T-helper 2 cell (primary cell): Measurements from ENCODE around the gene HEXD.
A peak's percentile ranks its signal among the peaks of the same experiment; 100 is the strongest.
"Not testable (repeated sequence)": the region's sequence is repeated elsewhere in the genome, so short reads cannot be mapped to it uniquely, and the experiment has no call there.

Experiments
- DNase-seq, 5 experiments: peaks; one replicate each; pipeline versions ENCODE4 v3.0.0 to v3.0.0-alpha.2; 2012 to 2022

Gene HEXD

DNA sequence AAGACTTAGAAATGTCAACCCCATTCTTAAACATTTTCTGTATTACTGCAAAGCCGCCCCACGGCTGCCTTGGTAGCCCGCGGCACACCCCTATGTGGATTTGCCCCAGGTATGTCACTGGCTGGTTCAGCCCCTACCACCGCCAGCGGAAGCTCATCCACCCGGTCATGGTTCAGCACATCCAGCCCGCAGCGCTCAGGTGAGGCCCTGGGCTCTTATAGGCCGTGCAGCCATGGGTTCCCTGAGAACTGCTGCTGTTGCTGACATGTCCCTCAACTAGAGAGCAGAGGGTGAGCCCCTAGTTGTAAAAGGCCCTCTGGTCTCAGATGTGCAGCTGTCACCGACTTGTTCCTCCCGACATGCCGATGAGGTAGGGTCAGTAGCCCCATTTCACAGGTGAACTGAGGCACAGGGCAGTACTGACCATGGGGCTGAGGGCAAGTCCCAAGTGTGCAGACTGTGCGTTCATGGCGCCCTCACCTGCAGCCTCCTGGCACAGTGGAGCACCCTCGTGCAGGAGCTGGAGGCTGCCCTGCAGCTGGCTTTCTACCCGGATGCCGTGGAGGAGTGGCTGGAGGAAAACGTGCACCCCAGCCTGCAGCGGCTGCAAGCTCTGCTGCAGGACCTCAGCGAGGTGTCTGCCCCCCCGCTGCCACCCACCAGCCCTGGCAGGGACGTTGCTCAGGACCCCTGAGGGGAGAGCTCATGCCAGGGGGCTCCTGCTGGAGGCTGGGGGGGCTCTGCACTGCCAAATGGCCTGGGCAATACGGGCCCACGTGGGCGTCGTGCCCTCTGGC lies 23.7 kb downstream of the HEXD start:
- no peak for DNase-seq

DNA sequence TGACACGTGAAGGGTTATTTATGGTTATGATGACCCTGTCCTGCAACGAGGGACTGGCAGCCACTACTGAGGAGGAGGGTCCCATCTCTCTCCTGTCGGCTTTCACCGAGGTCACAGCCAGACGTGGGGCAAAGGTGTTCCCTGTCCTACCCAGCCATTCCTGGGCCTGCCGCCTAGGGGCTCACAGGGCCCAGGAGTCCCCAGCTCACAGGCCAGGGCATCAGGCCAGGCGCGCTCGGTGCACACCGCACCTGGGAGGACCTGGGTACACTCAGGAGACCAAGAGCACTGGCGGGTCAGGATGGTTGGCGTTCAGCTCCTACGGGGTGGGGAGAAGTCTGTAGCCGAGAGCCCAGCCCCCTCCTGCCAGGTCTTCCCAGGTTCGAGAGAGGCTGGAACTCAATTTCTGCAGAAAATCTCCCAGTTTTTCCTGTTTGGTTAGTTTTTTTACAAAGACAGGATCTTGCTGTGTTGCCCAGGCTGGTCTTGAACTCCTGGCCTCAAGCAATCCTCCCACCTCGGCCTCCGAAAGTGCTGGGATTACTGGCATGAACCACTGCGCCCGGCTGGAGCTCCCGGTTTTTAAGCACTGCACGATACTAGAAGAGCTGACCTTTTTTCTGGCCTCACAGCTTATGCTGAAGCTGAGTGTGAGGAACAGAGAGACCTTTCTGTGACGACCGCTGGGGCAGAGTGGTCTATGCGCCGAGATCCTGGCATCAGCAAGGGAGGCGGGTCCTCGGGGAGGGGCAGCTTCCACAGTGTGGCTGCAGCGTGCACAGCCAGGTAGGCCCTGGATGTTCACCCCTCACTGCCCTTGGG lies 24.7 kb downstream of the HEXD start:
- DNase-seq: no peak

DNA sequence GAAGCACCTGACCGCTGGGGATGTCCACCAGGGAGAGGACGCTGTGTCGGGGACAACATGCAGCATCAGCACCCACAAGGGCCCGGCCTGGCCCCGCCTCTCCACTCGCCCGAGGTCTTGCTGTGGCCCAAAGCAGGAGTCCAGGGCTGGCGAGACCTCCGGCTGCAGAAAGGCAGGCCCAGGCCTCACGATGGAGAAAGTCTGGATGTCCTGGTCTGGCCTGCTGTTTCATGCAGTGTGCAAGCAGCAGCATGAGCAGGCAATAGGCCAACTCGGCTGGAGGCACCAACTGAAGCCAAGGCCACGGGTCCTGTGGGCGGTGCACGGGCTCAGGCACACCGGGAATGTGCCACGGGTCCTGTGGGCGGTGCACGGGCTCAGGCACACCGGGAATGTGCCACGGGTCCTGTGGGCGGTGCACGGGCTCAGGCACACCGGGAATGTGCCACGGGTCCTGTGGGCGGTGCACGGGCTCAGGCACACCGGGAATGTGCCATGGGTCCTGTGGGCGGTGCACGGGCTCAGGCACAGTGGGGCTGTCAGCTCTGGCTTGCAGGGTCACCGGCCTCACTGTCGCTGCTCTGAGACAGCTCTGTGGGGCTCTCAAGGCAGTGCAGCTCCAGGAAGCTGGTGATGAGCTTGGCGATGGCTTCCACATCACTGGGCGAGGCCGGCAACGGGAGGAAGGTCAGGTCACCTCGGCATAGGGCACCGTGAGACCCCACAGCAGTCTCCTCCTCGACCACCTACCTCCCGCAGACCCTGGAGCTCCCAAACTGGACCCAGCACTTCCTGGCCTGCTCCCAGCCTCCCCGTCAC lies 25.5 kb downstream of the HEXD start:
- DNase-seq: no peak

DNA sequence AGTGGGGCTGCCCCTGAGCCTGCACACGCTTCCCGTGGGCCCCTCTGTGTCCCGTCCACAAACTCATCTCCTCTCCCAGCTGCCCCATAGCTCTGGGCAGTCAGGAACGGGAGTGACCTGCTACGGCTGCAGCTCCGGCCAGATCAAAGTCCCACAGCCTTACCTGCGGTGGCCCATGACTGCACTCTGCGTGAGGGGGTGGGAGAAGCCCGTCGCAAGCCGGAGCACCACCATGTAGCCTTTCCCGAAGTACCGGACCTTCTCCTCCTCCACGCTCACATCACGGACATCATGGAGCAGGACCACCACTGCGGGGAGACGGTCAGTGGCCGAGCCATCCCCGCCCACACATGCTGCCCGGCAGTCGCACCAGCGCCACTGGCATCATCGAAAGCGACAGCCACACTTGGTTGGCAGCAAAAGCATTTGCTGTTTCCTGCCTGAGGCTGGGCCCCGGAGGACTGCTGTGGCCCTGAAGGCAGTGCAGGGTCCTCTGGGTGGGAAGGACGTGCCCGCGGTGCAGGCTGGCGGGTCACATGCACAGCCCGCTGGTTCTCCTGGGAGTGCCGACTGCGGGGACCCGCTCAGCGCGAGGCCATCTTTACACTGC lies 26.2 kb downstream of the HEXD start:
- no peak for DNase-seq

DNA sequence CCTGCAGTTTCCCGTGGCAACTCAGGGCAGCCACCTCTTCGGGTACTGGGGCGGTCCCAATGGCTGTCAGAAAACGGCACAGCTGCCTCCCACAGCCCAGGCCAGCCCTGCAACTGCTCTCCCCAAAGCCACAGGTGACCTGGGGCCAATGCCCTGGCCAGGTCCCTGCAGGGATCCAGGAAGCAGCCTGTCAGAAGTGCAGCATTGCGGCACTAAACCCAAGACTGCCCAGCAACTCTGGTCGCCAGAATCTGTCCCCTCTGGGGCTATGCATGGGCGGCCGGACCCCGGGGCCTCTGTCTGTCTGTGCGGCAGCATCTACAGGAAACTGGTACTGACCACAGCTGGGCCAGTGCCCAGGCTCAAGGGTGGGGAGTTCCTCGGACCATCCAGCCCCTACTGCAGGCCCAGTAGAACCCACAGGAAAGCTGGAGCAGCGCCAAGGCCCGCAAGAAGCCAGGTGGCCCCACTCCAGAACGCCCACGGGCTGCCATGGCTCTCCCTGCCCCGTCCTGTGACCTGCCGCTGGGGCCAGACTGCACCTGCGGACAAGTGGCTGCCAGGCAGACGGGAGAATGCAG lies 26.9 kb downstream of the HEXD start:
- DNase-seq: no peak

- no peak for DNase-seq
Measured at GRCh38 chr17:82445542-82445941, 27.4 kb downstream of the HEXD start.

GRCh38 chr17:82446124-82446523 lies 28.0 kb downstream of the HEXD start:
- DNase-seq: no peak

DNA sequence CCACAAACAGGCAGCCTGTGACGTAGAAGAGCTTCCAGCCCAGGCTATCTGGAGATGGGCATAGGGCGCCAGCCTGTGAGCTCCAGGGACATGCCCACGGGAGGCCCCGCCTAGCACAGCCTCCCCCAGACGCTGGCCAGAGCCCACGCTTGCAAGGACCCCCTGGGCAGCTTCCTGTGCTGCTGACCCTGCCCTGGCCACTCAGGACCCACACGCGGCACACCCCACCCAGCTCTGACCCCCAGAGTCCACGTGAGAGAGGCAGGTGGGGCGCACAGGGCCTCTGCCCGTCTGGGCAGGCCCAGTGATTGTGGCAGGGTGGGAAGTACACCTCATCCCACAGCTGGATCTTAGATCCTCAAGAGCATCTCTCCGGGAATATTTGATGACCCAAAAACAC lies 28.5 kb downstream of the HEXD start:
- no peak for DNase-seq

DNA sequence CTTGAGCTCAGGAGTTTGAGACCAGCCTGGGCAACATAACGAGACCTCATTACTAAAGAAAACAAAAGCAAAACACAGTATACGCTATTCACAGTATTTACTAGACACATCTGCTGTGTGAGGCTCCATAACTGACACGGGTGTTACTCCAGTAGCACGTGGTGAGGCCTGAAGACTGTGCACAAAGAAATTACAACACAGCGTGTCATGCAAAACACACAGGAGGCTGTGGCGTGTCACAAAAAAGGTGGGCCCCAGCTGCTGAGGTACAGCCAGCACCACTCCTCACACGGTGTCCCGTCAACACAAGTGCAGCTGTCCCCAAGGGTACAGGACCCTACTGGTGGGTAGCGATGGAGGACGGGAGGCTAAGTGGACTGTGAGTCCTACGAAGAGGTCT lies 29.7 kb downstream of the HEXD start:
- no peak for DNase-seq

GRCh38 chr17:82449131-82449882 lies 31.2 kb downstream of the HEXD start:
- peak; percentile 30 to 91 (median 61) for DNase-seq

DNA sequence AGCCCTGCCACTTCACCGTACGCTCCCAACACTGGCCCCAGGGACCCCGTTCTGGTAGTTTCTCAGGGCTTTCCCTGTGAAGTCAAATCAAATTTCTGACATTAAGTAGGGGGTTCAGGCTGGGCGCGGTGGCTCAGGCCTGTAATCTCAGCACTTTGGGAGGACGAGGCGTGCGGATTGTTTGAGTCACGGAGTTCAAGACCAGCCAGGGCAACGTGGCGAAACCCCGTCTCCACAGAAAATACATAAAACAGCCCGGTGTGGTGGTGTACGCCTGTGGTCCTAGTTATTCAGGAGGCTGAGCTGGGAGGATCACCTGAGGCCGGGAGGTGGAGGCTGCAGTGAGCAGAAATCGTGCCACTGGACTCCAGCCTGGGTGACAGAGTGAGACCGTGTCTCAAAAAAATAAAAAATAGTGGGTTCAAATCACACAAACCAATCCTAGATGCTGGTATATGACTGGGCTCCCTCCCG lies 31.8 kb downstream of the HEXD start:
- peak in 2 of 5 experiments; percentile 28 to 53 for DNase-seq

GRCh38 chr17:82450357-82451106 lies 32.4 kb downstream of the HEXD start, which contains the start of gene CYBC1:
CYBC1 (minus strand) TSS chr17:82450752; CDS start chr17:82449254, 1,498 bp downstream.
- DNase-seq: peak; percentile 86 to 97 (median 92)

DNA sequence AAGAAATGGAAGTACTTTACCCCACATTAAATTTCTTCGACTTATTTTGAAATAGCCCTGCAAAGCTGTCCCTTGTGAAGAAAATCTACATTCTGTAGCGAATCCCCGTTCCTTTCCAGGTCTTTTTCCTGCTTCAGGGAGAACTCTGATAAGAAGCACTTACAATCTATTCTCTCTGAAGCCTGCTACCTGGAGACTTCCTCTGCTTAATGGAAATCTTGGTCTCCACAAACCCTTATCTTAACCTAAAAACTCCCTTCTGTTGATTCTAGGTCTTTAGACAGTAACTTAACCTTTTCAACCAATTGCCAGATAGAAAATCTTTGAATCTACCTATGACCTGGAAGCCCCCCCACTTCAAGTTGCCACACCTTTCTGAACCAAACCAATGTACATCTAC lies 34.0 kb downstream of the HEXD start:
- DNase-seq: no peak

DNA sequence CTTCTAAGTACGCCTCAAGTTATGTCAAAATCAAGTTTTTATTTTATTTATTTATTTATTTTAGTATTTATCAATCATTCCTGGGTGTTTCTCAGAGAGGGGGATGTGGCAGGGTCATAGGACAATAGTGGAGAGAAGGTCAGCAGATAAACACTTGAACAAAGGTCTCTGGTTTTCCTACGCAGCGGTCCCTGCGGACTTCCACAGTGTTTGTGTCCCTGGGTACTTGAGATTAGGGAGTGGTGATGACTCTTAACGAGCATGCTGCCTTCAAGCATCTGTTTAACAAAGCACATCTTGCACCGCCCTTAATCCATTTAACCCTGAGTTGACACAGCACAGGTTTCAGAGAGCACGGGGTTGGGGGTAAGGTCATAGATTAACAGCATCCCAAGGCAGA lies 35.0 kb downstream of the HEXD start:
- not testable (repeated sequence) for DNase-seq

DNA sequence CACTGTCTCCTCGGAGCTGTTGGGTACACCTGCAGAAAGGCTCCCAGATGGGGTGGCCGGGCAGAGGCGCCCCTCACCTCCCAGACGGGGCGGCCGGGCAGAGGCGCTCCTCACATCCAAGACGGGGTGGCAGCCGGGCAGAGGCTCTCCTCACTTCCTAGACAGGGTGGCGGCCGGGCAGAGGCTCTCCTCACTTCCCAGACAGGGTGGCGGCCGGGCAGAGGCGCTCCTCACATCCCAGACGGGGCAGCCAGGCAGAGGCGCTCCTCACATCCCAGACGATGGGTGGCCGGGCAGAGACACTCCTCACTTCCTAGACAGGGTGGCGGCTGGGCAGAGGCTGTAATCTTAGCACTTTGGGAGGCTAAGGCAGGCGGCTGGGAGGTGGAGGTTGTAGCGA lies 35.6 kb downstream of the HEXD start:
- not testable (repeated sequence) for DNase-seq

DNA sequence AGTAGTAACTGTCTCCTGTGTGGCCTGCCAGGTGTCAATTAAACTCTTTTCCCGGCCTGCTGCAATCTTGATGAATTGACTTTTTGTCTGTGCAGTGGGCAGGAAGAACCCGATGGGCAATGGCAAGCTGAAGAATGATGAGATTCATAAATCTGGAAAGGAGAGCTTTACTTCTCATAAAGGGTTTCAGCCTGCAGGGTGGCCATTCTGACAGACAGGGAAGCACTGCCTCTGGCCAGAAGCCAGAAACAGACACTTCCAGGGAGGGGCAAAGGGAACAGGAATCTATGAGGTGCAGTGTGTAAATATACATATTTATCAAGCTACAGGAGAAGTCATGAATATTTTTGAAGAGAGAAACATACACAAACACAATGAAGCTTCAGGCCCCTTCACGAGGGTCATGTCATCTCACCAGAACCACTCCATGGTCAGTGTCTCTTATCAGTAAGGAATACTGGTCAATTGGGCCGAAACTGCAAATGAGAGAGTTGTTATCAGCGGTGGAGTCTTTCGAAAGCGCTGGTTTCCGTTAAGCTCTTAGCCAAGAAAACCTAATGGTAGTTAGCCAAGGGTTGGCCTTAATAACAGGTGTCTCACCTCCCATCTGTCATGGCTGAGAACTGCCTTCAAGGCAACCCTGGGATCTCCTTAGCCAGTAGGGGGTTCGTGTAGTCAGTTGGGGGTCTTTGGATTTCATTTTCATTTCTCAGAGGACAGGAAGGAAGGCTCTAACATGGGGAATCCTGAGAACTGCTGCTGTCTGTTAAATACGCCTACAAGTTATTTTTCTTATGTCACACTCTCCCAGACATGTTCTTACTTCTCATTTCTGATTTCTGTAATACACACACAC lies 39.2 kb downstream of the HEXD start:
- DNase-seq: no peak

- no peak for DNase-seq
Measured at GRCh38 chr17:82457929-82458178, 39.7 kb downstream of the HEXD start.

GRCh38 chr17:82458179-82458884 lies 40.2 kb downstream of the HEXD start, which contains the start of gene NARF:
NARF (plus strand) TSS chr17:82458741; CDS start chr17:82458804, 63 bp downstream.
- peak; percentile 86 to 99 (median 95) for DNase-seq

DNA sequence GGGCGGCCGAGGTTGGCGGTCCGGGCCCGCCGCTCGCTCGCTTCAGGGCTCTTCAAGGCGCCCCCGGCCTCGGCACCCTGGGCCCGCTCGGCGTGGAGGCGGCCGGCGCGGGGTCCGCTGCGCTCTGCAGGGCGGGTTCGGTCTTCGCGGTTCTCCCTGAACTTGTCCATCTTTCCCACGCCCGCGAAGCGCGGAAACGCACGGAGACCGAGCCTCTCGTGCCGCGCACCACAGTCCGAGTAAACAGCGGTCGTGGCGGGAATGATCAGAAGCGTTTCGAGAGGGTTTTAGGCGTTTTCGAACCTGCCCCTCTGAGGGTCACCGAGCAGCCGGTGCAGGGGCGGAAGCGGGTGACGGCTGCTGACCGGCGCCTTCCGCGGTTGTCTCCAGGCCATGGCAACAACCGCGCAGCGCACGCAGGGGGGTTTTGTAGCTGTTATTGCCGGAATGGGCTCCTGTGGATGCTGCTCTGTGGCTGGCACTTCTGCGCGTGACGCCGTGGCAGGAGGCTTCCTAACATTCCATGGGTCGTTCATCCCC lies 40.8 kb downstream of the HEXD start:
- peak in 2 of 5 experiments; percentile 36 to 42 for DNase-seq
